EH (cell line): Measurements from ENCODE around the gene C5orf34.
A peak's percentile ranks its signal among the peaks of the same experiment; 100 is the strongest.
"Not testable (repeated sequence)": the region's sequence is repeated elsewhere in the genome, so short reads cannot be mapped to it uniquely, and the experiment has no call there.

Experiments
- DNase-seq: peaks from one replicate; pipeline ENCODE4 v3.0.0-alpha.2; 2015; ENCODE audit warnings: low read depth

Gene C5orf34

GRCh38 chr5:43514025-43514424 lies 923 bp downstream of the C5orf34 start:
- DNase-seq, result no peak

GRCh38 chr5:43511062-43511461 lies 3.9 kb downstream of the C5orf34 start:
- not testable (repeated sequence) for DNase-seq

GRCh38 chr5:43498581-43498980 lies 16.4 kb downstream of the C5orf34 start:
- DNase-seq, result no peak

GRCh38 chr5:43497311-43498104 lies 17.4 kb downstream of the C5orf34 start:
- no peak for DNase-seq

- no peak for DNase-seq
Observed at GRCh38 chr5:43491326-43491725, 23.6 kb downstream of the C5orf34 start.

- DNase-seq, result no peak
Observed at GRCh38 chr5:43486353-43486752, 28.6 kb downstream of the C5orf34 start.

- DNase-seq, result no peak
Observed at GRCh38 chr5:43485406-43485805, 29.5 kb downstream of the C5orf34 start.

- peak; percentile 87 for DNase-seq
Observed at GRCh38 chr5:43484106-43484849, 30.7 kb downstream of the C5orf34 start.

GRCh38 chr5:43483298-43484105 lies 31.4 kb downstream of the C5orf34 start, which contains the start of gene TMEM267:
Gene TMEM267, minus strand, starts transcription at chr5:43483865. Its CDS starts 29,896 bp downstream, at chr5:43453969.
- DNase-seq, result peak; percentile 94

GRCh38 chr5:43482490-43483297 lies 32.3 kb downstream of the C5orf34 start:
- peak; percentile 74 for DNase-seq

GRCh38 chr5:43469671-43470391 lies 45.1 kb downstream of the C5orf34 start:
- DNase-seq, result no peak

- DNase-seq, result no peak
Observed at GRCh38 chr5:43467100-43467499, 47.8 kb downstream of the C5orf34 start.

- not testable (repeated sequence) for DNase-seq
Observed at GRCh38 chr5:43465455-43465854, 49.5 kb downstream of the C5orf34 start.

GRCh38 chr5:43461066-43461465 lies 53.9 kb downstream of the C5orf34 start:
- DNase-seq, result no peak

- DNase-seq, result no peak
Observed at GRCh38 chr5:43456556-43456955, 58.4 kb downstream of the C5orf34 start.

- DNase-seq, result not testable (repeated sequence)
Observed at GRCh38 chr5:43441575-43441974, 73.4 kb downstream of the C5orf34 start.

GRCh38 chr5:43437062-43437660 lies 77.8 kb downstream of the C5orf34 start:
- no peak for DNase-seq
